ENCODE data around the gene IL15. TPM values are rescaled to one million over a fixed set of nuclear protein-coding genes. Genes with fewer than 3 reads are reported as not detected.
"Not testable (repeated sequence)": the region's sequence is repeated elsewhere in the genome, so short reads cannot be mapped to it uniquely, and the experiment has no call there.

The IL15 gene
- total RNA-seq, 1 donor from 2014 or later, result 2.2 TPM

DNA sequence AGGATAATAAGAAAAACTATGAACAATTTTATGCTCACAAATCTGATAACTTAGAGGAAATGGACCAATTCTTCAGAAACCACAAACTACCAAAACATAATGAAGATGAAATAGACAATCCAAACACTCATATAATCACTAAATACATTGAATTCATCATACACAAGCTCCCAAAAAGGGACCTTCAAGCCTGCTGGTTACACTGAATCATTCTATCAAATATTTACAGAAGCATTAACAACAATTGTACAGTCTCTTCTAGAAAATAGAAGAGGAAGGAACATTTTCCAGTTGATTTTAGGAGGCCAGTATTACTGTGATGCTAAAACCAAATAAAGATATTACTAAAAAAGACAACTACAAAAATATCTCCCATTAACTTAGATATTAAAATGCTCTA, 88.3 kb downstream of the IL15 start:
- TF ChIP-seq CTCF (IDR thresholded peaks at IDR 0.05; ENCODE audit: borderline replicate concordance), result no peak
- peaks cover 17% of the 10 kb centered on the region for H3K36me3 ChIP-seq
- intact Hi-C loops (cut with micrococcal nuclease), result no loop called here
- H3K27me3 ChIP-seq (ENCODE audit: low read depth), result no peaks in the 10 kb centered on the region
- no peaks in the 10 kb centered on the region for H3K4me1 ChIP-seq
- DNase-seq, result no peak
- H3K27ac ChIP-seq (replicated peaks), result no peak overlapping the region
- no peak overlapping the region for H3K4me3 ChIP-seq
- no peaks in the 10 kb centered on the region for H3K9me3 ChIP-seq (replicated peaks)

GRCh38 chr4:141727420-141727819, 91.0 kb downstream of the IL15 start:
- Histone ChIP-seq H3K27me3 (ENCODE audit: low read depth) (no peaks in the 10 kb centered on the region), H3K36me3 (peaks cover 22% of the 10 kb centered on the region), H3K27ac (replicated peaks) (no peak overlapping the region), H3K4me3 (no peak overlapping the region), H3K9me3 (replicated peaks) (no peaks in the 10 kb centered on the region), H3K4me1 (no peaks in the 10 kb centered on the region)
- DNase-seq, result no peak
- intact Hi-C loops (cut with micrococcal nuclease), result no loop called here
- TF ChIP-seq CTCF (IDR thresholded peaks at IDR 0.05; ENCODE audit: borderline replicate concordance), result no peak

DNA sequence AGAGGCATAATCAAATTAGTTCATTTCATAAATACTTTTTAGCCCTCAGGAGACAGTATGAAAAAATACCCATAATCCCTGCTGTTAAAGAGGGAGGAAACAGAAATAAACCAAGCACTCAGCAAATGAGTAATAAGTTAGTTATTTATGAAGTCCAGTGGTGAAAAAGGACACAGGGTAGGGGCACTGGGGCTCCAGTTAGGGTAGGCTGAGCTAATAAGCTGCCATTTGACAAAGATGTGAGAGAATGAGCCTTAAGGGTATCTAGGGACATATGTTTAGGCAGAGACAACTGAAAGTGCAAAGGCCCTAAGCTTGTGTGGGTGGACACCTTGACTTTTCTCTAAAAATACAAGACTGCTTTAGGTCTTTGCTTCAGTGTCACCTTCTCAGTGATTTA, 94.4 kb downstream of the IL15 start:
- no peaks in the 10 kb centered on the region for H3K4me1 ChIP-seq
- H3K36me3 ChIP-seq, result peaks cover 30% of the 10 kb centered on the region
- intact Hi-C loops (cut with micrococcal nuclease), result no loop called here
- no peak overlapping the region for H3K27ac ChIP-seq (replicated peaks)
- no peaks in the 10 kb centered on the region for H3K9me3 ChIP-seq (replicated peaks)
- no peak overlapping the region for H3K4me3 ChIP-seq
- no peak for DNase-seq
- TF ChIP-seq CTCF (IDR thresholded peaks at IDR 0.05; ENCODE audit: borderline replicate concordance), result no peak
- no peaks in the 10 kb centered on the region for H3K27me3 ChIP-seq (ENCODE audit: low read depth)

- intact Hi-C loops (cut with micrococcal nuclease), result no loop called here
- TF ChIP-seq CTCF (IDR thresholded peaks at IDR 0.05; ENCODE audit: borderline replicate concordance), result no peak
Observed at GRCh38 chr4:141731481-141731880, 95.1 kb downstream of the IL15 start.

GRCh38 chr4:141739636-141740035, 103.3 kb downstream of the IL15 start:
- no peaks in the 10 kb centered on the region for H3K4me1 ChIP-seq
- no peak overlapping the region for H3K4me3 ChIP-seq
- H3K27me3 ChIP-seq (ENCODE audit: low read depth), result no peaks in the 10 kb centered on the region
- no peak for TF ChIP-seq CTCF (IDR thresholded peaks at IDR 0.05; ENCODE audit: borderline replicate concordance)
- intact Hi-C loops (cut with micrococcal nuclease), result no loop called here
- H3K36me3 ChIP-seq, result no peaks in the 10 kb centered on the region
- H3K9me3 ChIP-seq (replicated peaks), result peaks cover 71% of the 10 kb centered on the region
- no peak for DNase-seq
- H3K27ac ChIP-seq (replicated peaks), result no peak overlapping the region

More at GRCh38 chr4:141731481-141731880, 95.1 kb downstream of the IL15 start:
- H3K4me3 ChIP-seq, result no peak overlapping the region
- peaks cover 2% of the 10 kb centered on the region for H3K9me3 ChIP-seq (replicated peaks)
- peaks cover 30% of the 10 kb centered on the region for H3K36me3 ChIP-seq
- no peak overlapping the region for H3K27ac ChIP-seq (replicated peaks)
- H3K4me1 ChIP-seq, result no peaks in the 10 kb centered on the region
- H3K27me3 ChIP-seq (ENCODE audit: low read depth), result no peaks in the 10 kb centered on the region
- no peak for DNase-seq

DNA sequence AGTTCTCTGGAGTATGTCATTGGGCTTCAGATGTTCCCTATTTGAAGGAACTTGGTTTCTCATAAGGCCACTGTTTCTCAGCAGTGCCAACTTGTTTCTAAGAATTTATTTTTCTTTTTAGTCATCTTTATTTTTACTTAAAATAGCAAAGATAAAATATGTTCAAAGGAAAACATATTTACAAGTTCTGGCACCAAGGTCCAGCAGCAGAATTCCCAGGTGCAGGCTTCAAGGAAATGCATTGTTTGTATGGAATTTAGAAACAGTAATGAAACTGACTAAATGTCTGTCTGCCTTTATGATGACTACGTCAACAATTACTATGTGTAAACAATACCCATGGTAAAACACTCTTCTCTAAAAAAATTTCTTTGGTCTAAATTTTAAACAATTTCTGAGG, 109.6 kb downstream of the IL15 start:
- H3K4me3 ChIP-seq, result no peak overlapping the region
- H3K27me3 ChIP-seq (ENCODE audit: low read depth), result no peaks in the 10 kb centered on the region
- no peak for TF ChIP-seq CTCF (IDR thresholded peaks at IDR 0.05; ENCODE audit: borderline replicate concordance)
- intact Hi-C loops (cut with micrococcal nuclease), result no loop called here
- peaks cover 24% of the 10 kb centered on the region for H3K9me3 ChIP-seq (replicated peaks)
- no peak for DNase-seq
- H3K36me3 ChIP-seq, result no peaks in the 10 kb centered on the region
- H3K27ac ChIP-seq (replicated peaks), result no peak overlapping the region
- no peaks in the 10 kb centered on the region for H3K4me1 ChIP-seq

- H3K9me3 ChIP-seq (replicated peaks); intact Hi-C loops (cut with micrococcal nuclease); H3K27ac ChIP-seq (replicated peaks): not testable (repeated sequence)
Observed at GRCh38 chr4:141751806-141752205, 115.4 kb downstream of the IL15 start.

More at GRCh38 chr4:141751806-141752205, 115.4 kb downstream of the IL15 start:
- H3K27me3 ChIP-seq (ENCODE audit: low read depth); H3K4me3 ChIP-seq; H3K36me3 ChIP-seq; H3K4me1 ChIP-seq; DNase-seq: not testable (repeated sequence)

Measured in left ventricle myocardium inferior (tissue), 1 donor.